ENCODE results near the gene PRKCI. TPM values are rescaled to one million over a fixed set of nuclear protein-coding genes. Genes with fewer than 3 reads are reported as not detected.
A peak's percentile ranks its signal among the peaks of the same experiment; 100 is the strongest.
"Not testable (repeated sequence)": the region's sequence is repeated elsewhere in the genome, so short reads cannot be mapped to it uniquely, and the experiment has no call there.

PRKCI gene
- total RNA-seq, 1 donor from 2014 or later, result 32.4 TPM

DNA sequence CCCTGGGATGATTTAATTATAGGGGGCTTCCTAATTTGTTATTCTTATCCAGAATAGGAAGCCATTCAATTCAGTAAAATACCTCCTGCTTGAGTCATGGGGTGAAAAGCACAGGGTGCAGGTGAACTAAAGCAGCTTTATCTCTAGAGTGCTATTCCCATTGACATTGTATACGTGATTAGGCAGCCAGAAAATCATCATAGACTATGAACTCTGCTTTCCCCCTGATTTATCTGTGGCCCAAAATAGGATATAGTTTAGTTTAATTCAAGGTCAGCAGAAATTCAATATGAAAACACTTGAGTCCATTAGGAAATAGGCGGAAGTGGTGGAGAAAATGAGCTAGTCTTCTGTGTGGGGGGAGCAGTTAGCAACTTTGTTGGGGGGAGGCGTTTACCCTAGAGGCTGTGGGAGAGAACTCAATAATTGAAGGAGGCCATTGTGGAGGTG is 18.2 kb upstream of the PRKCI start:
- H3K27me3 Mint-ChIP-seq (ENCODE audit: low read depth), result peaks cover 19% of the 10 kb centered on the region
- intact Hi-C loops (cut with micrococcal nuclease), result no loop called here
- no peak overlapping the region for H3K4me3 Mint-ChIP-seq (ENCODE audit: low read depth)
- H3K27ac Mint-ChIP-seq, result no peak overlapping the region
- no peaks in the 10 kb centered on the region for H3K9me3 Mint-ChIP-seq
- no peaks in the 10 kb centered on the region for H3K36me3 Mint-ChIP-seq (ENCODE audit: low read depth)
- peaks cover 2% of the 10 kb centered on the region for H3K4me1 Mint-ChIP-seq (ENCODE audit: low read depth)
- no peak for DNase-seq (ENCODE audit: low spot score)

DNA sequence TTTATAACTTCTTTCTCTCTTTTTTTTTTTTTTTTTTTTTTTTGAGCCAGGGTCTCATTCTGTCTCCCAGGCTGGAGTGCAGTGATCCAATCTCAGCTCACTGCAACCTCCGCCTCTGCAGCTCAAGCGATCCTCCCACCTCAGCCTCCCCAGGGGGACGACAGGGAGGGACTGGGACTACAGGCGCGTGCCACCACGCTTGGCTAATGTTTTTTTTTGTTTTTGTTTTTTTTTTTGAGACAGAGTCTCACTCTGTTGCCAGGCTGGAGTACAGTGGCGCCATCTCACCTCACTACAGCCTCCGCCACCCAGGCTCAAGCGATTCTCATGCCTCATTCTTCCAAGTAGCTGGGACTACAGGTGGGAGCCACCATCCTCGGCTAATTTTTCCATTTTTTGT is 17.7 kb upstream of the PRKCI start:
- no peaks in the 10 kb centered on the region for H3K9me3 Mint-ChIP-seq
- H3K36me3 Mint-ChIP-seq (ENCODE audit: low read depth), result no peaks in the 10 kb centered on the region
- no peak overlapping the region for H3K27ac Mint-ChIP-seq
- no peak overlapping the region for H3K4me3 Mint-ChIP-seq (ENCODE audit: low read depth)
- DNase-seq (ENCODE audit: low spot score), result no peak
- peaks cover 2% of the 10 kb centered on the region for H3K4me1 Mint-ChIP-seq (ENCODE audit: low read depth)
- intact Hi-C loops (cut with micrococcal nuclease), result no loop called here
- H3K27me3 Mint-ChIP-seq (ENCODE audit: low read depth), result peaks cover 15% of the 10 kb centered on the region

DNA sequence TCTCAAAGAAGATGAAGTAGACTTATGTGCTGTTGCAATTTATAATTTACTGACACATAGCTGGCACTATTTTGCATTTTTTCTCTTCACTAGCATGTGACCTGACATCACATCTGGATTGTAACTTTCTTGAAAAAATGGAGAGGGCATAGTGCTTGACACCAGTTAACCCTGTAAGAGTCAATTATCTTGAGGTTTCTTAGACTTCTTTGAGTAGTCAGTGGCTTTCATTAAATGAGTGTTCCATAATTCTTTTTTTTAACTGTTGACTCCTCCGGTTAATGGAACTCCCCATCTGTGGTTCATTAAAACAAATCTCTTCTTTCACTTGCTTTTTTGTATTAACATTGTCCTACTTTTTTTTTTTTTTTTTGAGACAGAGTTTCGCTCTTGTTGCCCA is 16.9 kb upstream of the PRKCI start:
- DNase-seq (ENCODE audit: low spot score), result no peak
- H3K4me3 Mint-ChIP-seq (ENCODE audit: low read depth), result no peak overlapping the region
- peaks cover 13% of the 10 kb centered on the region for H3K27me3 Mint-ChIP-seq (ENCODE audit: low read depth)
- intact Hi-C loops (cut with micrococcal nuclease), result no loop called here
- H3K4me1 Mint-ChIP-seq (ENCODE audit: low read depth), result no peaks in the 10 kb centered on the region
- no peaks in the 10 kb centered on the region for H3K36me3 Mint-ChIP-seq (ENCODE audit: low read depth)
- H3K9me3 Mint-ChIP-seq, result no peaks in the 10 kb centered on the region
- H3K27ac Mint-ChIP-seq, result no peak overlapping the region

DNA sequence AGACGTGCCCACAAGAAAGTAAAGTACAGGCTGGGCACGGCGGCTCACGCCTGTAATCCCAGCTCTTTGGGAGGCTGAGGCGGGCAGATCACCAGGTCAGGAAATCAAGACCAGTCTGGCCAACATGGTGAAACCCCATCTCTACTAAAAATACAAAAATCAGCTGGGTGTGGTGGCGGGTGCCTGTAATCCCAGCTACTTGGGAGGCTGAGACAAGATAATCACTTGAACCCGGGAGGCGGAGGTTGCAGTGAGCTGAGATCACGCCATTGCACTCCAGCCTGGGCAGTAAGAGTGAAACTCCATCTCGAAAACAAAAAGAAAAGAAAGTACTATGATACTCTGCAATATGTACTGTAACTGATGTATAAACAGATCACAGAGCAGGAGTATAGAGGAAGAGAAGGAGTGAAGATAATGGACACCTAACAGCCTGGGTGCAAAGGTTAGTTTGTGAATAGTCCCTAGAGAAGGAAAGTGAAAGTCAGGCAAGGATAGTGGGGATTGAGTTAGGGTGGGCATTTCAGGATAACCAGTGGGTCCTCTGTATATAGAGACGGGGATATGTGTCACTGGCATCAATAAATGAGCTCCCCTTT is 16.0 kb upstream of the PRKCI start:
- intact Hi-C loops (cut with micrococcal nuclease); DNase-seq (ENCODE audit: low spot score); H3K9me3 Mint-ChIP-seq; H3K27ac Mint-ChIP-seq; H3K36me3 Mint-ChIP-seq (ENCODE audit: low read depth); H3K4me1 Mint-ChIP-seq (ENCODE audit: low read depth); H3K4me3 Mint-ChIP-seq (ENCODE audit: low read depth); H3K27me3 Mint-ChIP-seq (ENCODE audit: low read depth): not testable (repeated sequence)

DNA sequence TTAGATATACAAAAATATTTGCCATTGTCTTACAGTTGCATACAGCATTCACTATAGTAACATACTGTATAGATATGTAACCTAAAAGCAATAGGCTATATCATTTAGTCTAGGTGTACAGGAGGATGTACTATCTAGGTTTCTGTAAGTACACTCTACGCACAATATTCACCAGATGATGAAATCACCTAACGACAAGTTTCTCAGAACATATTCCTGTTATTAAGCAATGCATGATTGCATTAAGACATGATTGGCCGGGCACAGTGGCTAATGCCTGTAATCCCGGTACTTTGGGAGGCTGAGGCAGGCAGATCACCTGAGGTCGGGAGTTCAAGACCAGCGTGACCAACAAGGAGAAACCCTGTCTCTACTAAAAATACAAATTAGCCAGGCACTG is 14.5 kb upstream of the PRKCI start:
- H3K27me3 Mint-ChIP-seq (ENCODE audit: low read depth), result peaks cover 13% of the 10 kb centered on the region
- H3K4me3 Mint-ChIP-seq (ENCODE audit: low read depth), result no peak overlapping the region
- no peaks in the 10 kb centered on the region for H3K4me1 Mint-ChIP-seq (ENCODE audit: low read depth)
- no peaks in the 10 kb centered on the region for H3K36me3 Mint-ChIP-seq (ENCODE audit: low read depth)
- intact Hi-C loops (cut with micrococcal nuclease), result no loop called here
- H3K9me3 Mint-ChIP-seq, result peaks cover 5% of the 10 kb centered on the region
- no peak overlapping the region for H3K27ac Mint-ChIP-seq
- DNase-seq (ENCODE audit: low spot score), result no peak

DNA sequence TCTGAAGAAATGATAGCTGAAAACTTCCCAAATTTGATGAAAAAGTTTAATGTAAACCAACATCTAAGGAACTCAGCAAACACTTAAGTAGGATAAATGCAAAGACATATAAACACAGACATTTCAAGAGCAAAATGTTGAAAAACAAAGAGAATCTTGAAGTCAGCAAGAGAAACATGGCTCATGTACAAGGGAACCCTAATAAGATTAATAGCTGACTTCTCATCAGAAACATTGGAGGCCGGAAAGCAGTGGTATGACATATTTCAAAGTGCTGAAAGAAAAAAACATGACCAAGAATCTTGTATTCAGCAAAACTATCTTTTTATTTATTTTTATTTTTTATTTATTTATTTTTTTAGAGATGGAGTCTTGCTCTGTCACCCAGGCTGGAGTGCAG is 10.6 kb upstream of the PRKCI start:
- Mint-ChIP-seq H3K36me3 (ENCODE audit: low read depth) (no peaks in the 10 kb centered on the region), H3K27me3 (ENCODE audit: low read depth) (peaks cover 12% of the 10 kb centered on the region), H3K4me1 (ENCODE audit: low read depth) (no peaks in the 10 kb centered on the region), H3K4me3 (ENCODE audit: low read depth) (no peak overlapping the region), H3K27ac (no peak overlapping the region), H3K9me3 (peaks cover 5% of the 10 kb centered on the region)
- DNase-seq (ENCODE audit: low spot score), result no peak
- intact Hi-C loops (cut with micrococcal nuclease), result no loop called here

DNA sequence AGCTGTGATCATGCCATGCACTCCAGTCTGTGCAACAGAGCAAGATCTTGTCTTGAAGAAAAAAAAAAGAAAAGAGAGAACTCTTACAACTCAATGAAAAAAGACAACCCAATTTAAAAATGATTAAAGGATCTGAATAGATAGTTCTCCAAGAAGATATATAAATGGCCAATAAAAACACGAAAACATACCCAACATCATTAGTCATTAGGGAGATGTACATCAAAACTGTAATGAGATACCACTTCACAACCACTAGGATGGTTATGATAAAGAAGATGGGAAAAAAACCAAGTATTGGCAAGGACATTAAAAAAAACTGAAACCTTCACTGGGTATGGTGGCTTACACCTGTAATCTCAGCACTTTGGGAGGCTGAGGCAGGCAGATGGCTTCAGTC is 2.4 kb upstream of the PRKCI start:
- DNase-seq (ENCODE audit: low spot score), result no peak
- Mint-ChIP-seq H3K27me3 (ENCODE audit: low read depth) (peaks cover 7% of the 10 kb centered on the region), H3K4me3 (ENCODE audit: low read depth) (no peak overlapping the region), H3K36me3 (ENCODE audit: low read depth) (peaks cover 3% of the 10 kb centered on the region), H3K27ac (no peak overlapping the region), H3K9me3 (no peaks in the 10 kb centered on the region), H3K4me1 (ENCODE audit: low read depth) (peaks cover 17% of the 10 kb centered on the region)
- intact Hi-C loops (cut with micrococcal nuclease), result loop anchor here (5.0 kb wide), 1 partner anchor 253 kb away; the partner anchor contains the start of gene SEC62

DNA sequence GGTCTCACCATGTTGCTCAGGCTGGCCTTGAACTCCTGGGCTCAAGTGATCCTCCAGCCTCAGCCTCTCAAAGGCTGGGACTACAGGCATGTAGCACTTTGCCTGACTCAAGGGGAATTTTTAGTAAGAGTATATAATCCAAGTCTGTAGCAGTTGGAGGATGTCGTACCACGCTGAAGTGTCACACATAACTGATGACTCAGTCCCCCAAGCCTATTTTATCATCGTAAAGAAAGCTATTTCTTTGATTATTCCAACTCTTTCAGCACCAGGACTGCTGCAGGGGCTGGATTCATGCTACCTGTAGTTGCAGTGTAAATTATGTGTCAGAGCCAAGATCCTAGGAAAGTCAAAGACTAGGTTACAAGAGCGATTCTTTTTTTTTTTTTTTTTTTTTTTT is 1.4 kb upstream of the PRKCI start:
- Mint-ChIP-seq H3K27me3 (ENCODE audit: low read depth) (peaks cover 4% of the 10 kb centered on the region), H3K27ac (no peak overlapping the region), H3K36me3 (ENCODE audit: low read depth) (peaks cover 3% of the 10 kb centered on the region), H3K4me3 (ENCODE audit: low read depth) (peak overlapping the region; percentile 57), H3K9me3 (no peaks in the 10 kb centered on the region), H3K4me1 (ENCODE audit: low read depth) (peaks cover 22% of the 10 kb centered on the region)
- intact Hi-C loops (cut with micrococcal nuclease), result loop anchor here (5.0 kb wide), 1 partner anchor 254 kb away; the partner anchor contains the start of gene SEC62
- no peak for DNase-seq (ENCODE audit: low spot score)

DNA sequence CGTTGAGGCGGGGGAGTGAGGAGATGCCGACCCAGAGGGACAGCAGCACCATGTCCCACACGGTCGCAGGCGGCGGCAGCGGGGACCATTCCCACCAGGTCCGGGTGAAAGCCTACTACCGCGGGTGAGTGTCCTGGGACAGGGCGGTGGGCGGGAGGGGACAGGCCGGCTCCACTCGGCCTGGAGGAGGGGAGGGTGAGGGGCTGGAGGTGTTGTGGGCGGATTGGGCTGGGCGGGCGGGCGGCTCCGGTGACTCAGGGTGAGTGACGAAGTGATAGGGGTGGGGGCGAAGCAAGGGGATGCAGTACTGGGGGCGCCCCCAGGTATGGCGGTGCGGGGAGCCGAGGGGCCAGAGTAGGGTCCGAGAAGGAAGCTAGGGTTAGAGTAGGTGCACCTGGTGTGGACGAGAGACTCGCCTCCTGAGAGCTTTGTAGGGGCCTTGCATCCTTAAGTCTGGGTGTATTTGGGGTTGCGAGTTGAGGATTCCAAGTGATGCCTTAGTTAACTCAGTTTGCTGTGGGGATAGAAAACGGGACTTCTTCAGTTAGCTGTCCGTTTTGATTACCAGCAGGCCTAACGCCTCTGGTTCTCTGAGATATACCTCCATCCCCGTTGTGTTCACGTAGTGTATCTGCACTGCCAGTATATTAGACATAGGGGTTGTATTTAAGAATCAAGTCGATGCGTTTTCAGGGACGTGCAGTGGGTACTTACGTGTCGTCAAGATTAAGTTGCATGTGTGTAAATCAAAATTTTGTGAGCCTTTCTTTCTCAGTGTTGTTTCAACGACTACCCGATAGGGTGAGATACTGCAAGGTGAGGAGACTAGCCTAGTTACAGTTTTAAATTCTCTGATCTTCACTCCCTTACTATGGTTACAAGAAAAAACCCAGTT is 670 bp downstream of the PRKCI start:
- H3K4me1 Mint-ChIP-seq (ENCODE audit: low read depth), result peaks cover 25% of the 10 kb centered on the region
- H3K9me3 Mint-ChIP-seq, result no peaks in the 10 kb centered on the region

DNA sequence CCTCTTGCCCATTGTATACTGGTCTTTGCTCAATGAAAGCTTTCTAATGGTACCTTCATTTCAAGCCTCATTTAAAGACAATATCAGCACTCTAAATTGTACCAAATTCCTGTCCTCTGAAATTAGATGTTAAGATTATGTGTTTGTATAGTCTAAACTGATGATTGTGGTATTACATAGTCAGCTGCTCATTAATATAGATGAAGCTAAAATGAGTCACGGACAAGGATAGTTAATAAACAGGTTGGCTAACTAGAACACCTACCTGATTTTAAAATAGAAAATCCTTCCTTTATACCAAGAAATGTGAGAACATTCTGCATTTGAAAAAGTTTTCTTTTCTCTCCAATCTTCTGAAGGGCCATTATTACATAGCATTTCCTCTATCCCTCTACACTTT is 2.9 kb downstream of the PRKCI start:
- intact Hi-C loops (cut with micrococcal nuclease), result no loop called here
- peaks cover 25% of the 10 kb centered on the region for H3K4me1 Mint-ChIP-seq (ENCODE audit: low read depth)
- H3K4me3 Mint-ChIP-seq (ENCODE audit: low read depth), result no peak overlapping the region
- no peaks in the 10 kb centered on the region for H3K27me3 Mint-ChIP-seq (ENCODE audit: low read depth)
- H3K36me3 Mint-ChIP-seq (ENCODE audit: low read depth), result peaks cover 3% of the 10 kb centered on the region
- DNase-seq (ENCODE audit: low spot score), result no peak
- no peaks in the 10 kb centered on the region for H3K9me3 Mint-ChIP-seq
- H3K27ac Mint-ChIP-seq, result no peak overlapping the region

More for the DNA sequence above, 670 bp downstream of the PRKCI start:
- DNase-seq (ENCODE audit: low spot score), result peak; percentile 14
- H3K36me3 Mint-ChIP-seq (ENCODE audit: low read depth), result peaks cover 3% of the 10 kb centered on the region
- peak overlapping the region; percentile 77 for H3K27ac Mint-ChIP-seq
- intact Hi-C loops (cut with micrococcal nuclease), result loop anchor here (1.0 to 5.0 kb wide), 6 partner anchors 34 to 256 kb away; partner anchors contain the start of genes PHC3, SEC62 and SKIL
- H3K4me3 Mint-ChIP-seq (ENCODE audit: low read depth), result peak overlapping the region; percentile 87
- peaks cover 4% of the 10 kb centered on the region for H3K27me3 Mint-ChIP-seq (ENCODE audit: low read depth)

DNA sequence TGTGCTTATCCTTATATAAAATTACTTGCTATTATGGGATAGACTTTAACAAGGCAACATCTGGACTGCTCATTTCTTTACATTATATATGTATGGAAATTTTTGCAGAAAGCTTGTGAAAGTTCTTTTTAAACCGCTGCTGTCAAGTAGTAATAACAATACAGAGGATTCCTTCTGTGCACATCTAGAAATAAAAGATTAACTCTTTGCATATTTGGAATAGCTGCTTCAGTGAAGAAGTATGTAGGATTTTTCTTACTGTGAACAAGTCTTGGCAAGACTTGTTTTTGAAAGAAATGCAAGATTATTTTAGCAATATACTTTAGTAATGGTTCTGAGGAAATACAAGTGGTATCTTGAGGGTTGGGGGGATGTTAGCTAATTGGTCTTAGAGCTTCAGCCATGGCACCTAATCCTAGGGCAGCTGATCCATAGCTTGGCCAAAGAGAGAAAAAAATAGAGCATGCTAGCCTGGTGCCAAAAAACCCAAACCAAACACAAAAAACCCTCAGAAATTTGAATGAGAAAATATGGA is 4.3 kb downstream of the PRKCI start:
- peaks cover 26% of the 10 kb centered on the region for H3K4me1 Mint-ChIP-seq (ENCODE audit: low read depth)

DNA sequence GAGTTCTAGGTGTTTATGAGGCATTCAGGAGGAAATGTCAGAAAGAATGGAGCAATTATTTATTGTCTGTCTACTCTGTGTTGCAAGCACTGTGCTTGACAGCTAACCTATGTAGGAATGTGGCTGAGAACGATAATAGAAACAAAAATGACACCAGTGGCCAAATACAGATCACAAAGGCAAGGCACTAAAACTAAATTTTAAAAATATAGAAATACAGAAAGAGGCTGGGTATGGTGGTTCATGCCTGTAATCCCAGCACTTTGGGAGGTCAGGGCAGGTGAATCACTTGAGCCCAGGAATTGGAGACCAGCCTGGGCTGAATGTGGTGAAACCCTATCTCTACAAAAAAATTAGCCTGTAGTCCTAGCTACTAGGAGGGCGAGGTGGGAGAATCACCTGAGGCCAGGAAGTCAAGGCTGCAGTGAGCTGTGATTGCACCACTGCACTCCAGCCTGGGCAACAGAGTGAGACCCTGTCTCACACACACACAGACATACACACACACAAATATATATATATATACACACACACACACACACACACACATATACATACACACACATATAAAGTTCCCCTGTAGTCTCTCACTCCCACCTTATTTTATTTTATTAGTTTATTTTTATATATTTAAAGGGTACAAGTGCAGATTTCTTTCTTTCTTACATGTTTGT is 6.0 kb downstream of the PRKCI start:
- H3K4me1 Mint-ChIP-seq (ENCODE audit: low read depth), result peaks cover 28% of the 10 kb centered on the region
- H3K27me3 Mint-ChIP-seq (ENCODE audit: low read depth), result no peaks in the 10 kb centered on the region
- no peak overlapping the region for H3K4me3 Mint-ChIP-seq (ENCODE audit: low read depth)
- DNase-seq (ENCODE audit: low spot score), result no peak
- H3K9me3 Mint-ChIP-seq, result no peaks in the 10 kb centered on the region
- intact Hi-C loops (cut with micrococcal nuclease), result no loop called here
- H3K27ac Mint-ChIP-seq, result no peak overlapping the region
- H3K36me3 Mint-ChIP-seq (ENCODE audit: low read depth), result peaks cover 5% of the 10 kb centered on the region

More for the DNA sequence above, 4.3 kb downstream of the PRKCI start:
- Mint-ChIP-seq H3K27ac (no peak overlapping the region), H3K4me3 (ENCODE audit: low read depth) (no peak overlapping the region), H3K27me3 (ENCODE audit: low read depth) (no peaks in the 10 kb centered on the region), H3K36me3 (ENCODE audit: low read depth) (peaks cover 3% of the 10 kb centered on the region), H3K9me3 (no peaks in the 10 kb centered on the region)
- intact Hi-C loops (cut with micrococcal nuclease), result no loop called here
- no peak for DNase-seq (ENCODE audit: low spot score)
